ENCODE data around the gene KLHDC1. TPM values are rescaled to one million over a fixed set of nuclear protein-coding genes. Genes with fewer than 3 reads are reported as not detected.
"Not testable (repeated sequence)": the region's sequence is repeated elsewhere in the genome, so short reads cannot be mapped to it uniquely, and the experiment has no call there.

The KLHDC1 gene
- polyA plus RNA-seq, 3 donors: 1.2 to 3.8 (median 2.6) TPM

DNA sequence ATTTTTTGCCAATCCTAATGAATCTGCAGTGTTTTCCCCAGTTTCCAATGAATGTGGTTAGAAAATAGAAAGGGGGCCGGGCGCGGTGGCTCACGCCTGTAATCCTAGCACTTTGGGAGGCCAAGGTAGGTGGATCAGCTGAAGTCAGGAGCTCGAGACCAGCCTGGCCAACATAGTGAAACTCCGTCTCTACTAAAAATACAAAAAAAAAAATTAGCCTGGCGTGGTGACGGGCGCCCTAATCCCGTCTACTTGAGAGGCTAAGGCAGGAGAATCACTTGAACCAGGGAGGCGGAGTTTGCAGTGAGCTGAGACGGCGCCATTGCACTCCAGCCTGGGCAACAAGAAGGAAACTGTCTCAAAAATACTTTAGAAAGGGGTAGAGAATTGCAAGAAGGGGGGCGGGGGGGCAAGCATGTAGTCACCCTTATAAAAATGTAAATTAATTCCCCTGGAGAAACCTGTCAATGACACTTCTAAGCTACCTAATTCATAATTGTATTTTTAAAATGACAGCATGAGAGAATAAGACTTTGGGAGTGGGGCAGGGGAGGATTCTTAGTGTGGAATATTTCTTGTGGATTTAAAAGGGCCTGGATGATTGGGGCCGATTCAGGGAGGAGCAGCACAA lies 76.8 kb downstream of the KLHDC1 start:
- H3K27ac ChIP-seq (ENCODE audit: low read depth, low read length): no peak overlapping the region
- WGBS, 3 donors: 33 to 79% (median 63%) methylated on average over 15 of the region's 15 CpGs

GRCh38 chr14:49770212-49770817 lies 77.4 kb downstream of the KLHDC1 start:
- WGBS, 3 donors: 26 to 78% (median 72%) methylated on average over 4 of the region's 4 CpGs
- H3K27ac ChIP-seq (ENCODE audit: low read depth, low read length): no peak overlapping the region

GRCh38 chr14:49771691-49772090 lies 78.8 kb downstream of the KLHDC1 start:
- not testable (repeated sequence) for H3K27ac ChIP-seq (ENCODE audit: low read depth, low read length)
- 80 to 94% (median 94%) methylated on average over 10 of the region's 10 CpGs for whole genome bisulfite sequencing, 3 donors

- H3K27ac ChIP-seq (ENCODE audit: low read depth, low read length): no peak overlapping the region
- WGBS, 3 donors: 92 to 98% (median 94%) methylated on average over 1 of the region's 1 CpG
These were observed 81.2 kb downstream of the KLHDC1 start for GRCh38 chr14:49774106-49774505.

GRCh38 chr14:49778421-49778820 lies 85.5 kb downstream of the KLHDC1 start:
- 89 to 100% (median 100%) methylated on average over 2 of the region's 2 CpGs for WGBS, 3 donors
- no peak overlapping the region for H3K27ac ChIP-seq (ENCODE audit: low read depth, low read length)

GRCh38 chr14:49781040-49781439 lies 88.1 kb downstream of the KLHDC1 start:
- not testable (repeated sequence) for H3K27ac ChIP-seq (ENCODE audit: low read depth, low read length)
- 92 to 93% (median 93%) methylated on average over 7 of the region's 7 CpGs for WGBS, 3 donors

GRCh38 chr14:49783394-49784014 lies 90.6 kb downstream of the KLHDC1 start:
- WGBS, 3 donors: 79 to 91% (median 86%) methylated on average over 3 of the region's 3 CpGs

GRCh38 chr14:49786315-49786714 lies 93.4 kb downstream of the KLHDC1 start:
- 96 to 100% (median 100%) methylated on average over 2 of the region's 2 CpGs for WGBS, 3 donors

More at GRCh38 chr14:49783394-49784014, 90.6 kb downstream of the KLHDC1 start:
- H3K27ac ChIP-seq (ENCODE audit: low read depth, low read length): no peak overlapping the region

GRCh38 chr14:49792618-49793017 lies 99.7 kb downstream of the KLHDC1 start:
- 0% methylated on average over 1 of the region's 1 CpG for WGBS, 3 donors
- no peak overlapping the region for H3K27ac ChIP-seq (ENCODE audit: low read depth, low read length)

More at GRCh38 chr14:49786315-49786714, 93.4 kb downstream of the KLHDC1 start:
- H3K27ac ChIP-seq (ENCODE audit: low read depth, low read length): no peak overlapping the region

DNA sequence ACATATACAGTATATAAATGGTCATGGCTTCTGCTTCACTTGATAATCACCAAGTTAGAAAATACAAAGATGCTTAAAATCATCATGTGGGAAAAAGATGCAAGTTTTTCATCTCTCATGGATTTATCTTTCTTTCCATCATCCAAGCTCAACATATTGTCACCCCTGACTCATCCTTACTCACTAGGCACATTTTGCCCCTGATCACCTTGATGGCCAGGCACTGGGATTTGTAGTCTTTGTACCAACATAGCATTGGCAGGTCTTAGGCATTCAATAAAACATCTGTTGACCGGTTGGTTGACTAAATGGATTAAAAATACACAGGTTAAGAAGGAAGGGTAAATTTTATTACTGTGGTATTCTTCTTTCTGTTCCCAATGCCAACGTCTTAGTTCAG lies 103.1 kb downstream of the KLHDC1 start:
- H3K27ac ChIP-seq (ENCODE audit: low read depth, low read length): no peak overlapping the region
- WGBS, 3 donors: 93 to 97% (median 93%) methylated on average over 2 of the region's 2 CpGs

Other genes with a start within 250 kb of the KLHDC1 start
- 1,000 to 10,000 TPM; 3,167 to 5,182 (median 4,295) TPM for gene RPS29, start 106.7 kb upstream of the KLHDC1 start, polyA plus RNA-seq
- gene LRR1, start 94.2 kb upstream of the KLHDC1 start, polyA plus RNA-seq: 1 to 10 TPM; 2.6 to 8.5 (median 4.0) TPM
- 100 to 1,000 TPM; 367 to 486 (median 378) TPM for gene RPL36AL, start 72.5 kb upstream of the KLHDC1 start, polyA plus RNA-seq
- gene MGAT2, start 72.3 kb upstream of the KLHDC1 start, polyA plus RNA-seq: 10 to 100 TPM; 13.5 to 21.3 (median 15.4) TPM
- gene DNAAF2, start 57.9 kb upstream of the KLHDC1 start, polyA plus RNA-seq: 1 to 10 TPM; 4.3 to 7.0 (median 6.3) TPM
- gene POLE2, start 4.9 kb upstream of the KLHDC1 start, polyA plus RNA-seq: 1 to 10 TPM in 2 of 3 donors, under 1 TPM in 1; 0.90 to 3.3 (median 1.4) TPM
- 10 to 100 TPM; 41.7 to 50.1 (median 46.4) TPM for gene KLHDC2, start 75.0 kb downstream of the KLHDC1 start, polyA plus RNA-seq
- 10 to 100 TPM in 2 of 3 donors, 1 to 10 TPM in 1; 8.1 to 38.7 (median 21.0) TPM for gene NEMF, start 159.7 kb downstream of the KLHDC1 start, polyA plus RNA-seq
- gene ARF6, start 200.0 kb downstream of the KLHDC1 start, polyA plus RNA-seq: 10 to 100 TPM; 13.2 to 40.7 (median 36.2) TPM